DND-41 (cell line): Measurements from ENCODE around the gene RELL1.

ENCODE experiments used
- ATAC-seq: fragments of 200-7000 bp; cut with Tn5 transposase; 3 replicates; pipeline ENCODE4 v1.9.1; 2021; ENCODE audit warnings: low read depth; ENCODE audit not compliant: insufficient read depth
- DNase-seq: peaks from one replicate; pipeline ENCODE4 v3.0.0-alpha.2; 2020
- H2AFZ ChIP-seq: 2 replicates; pipeline ENCODE4 v1.6.0; 2012; ENCODE audit warnings: low read depth, low read length
- H3K27ac ChIP-seq: 2 replicates; pipeline ENCODE4 v1.5.1; 2012; ENCODE audit warnings: low read length, inconsistent platforms
- H3K27me3 ChIP-seq: fragments of 200-600 bp; sonication (generic); 2 replicates; pipeline ENCODE4 v1.6.0; 2012; ENCODE audit warnings: low read length, mild to moderate bottlenecking, inconsistent platforms; ENCODE audit not compliant: insufficient read depth, poor library complexity
- H3K36me3 ChIP-seq: 2 replicates; pipeline ENCODE4 v1.5.1; 2012; ENCODE audit warnings: low read length, inconsistent platforms; ENCODE audit not compliant: insufficient read depth
- H3K4me1 ChIP-seq: 2 replicates; pipeline ENCODE4 v1.5.1; 2012; ENCODE audit warnings: mild to moderate bottlenecking, low read length; ENCODE audit not compliant: insufficient read depth
- H3K4me2 ChIP-seq: 2 replicates; pipeline ENCODE4 v1.6.0; 2012; ENCODE audit warnings: mild to moderate bottlenecking, moderate library complexity, low read length, inconsistent platforms; ENCODE audit not compliant: insufficient read depth
- H3K4me3 ChIP-seq, 2 experiments: fragments of 200-600 bp in 1 of 2; shearing (Covaris generic) in 1 of 2; 2 replicates each; pipeline ENCODE4 v1.5.1; 2012 to 2016; ENCODE audit warnings: inconsistent platforms in 2 of 2, low read length in 2 of 2, mild to moderate bottlenecking in 2 of 2, low read depth in 1 of 2, moderate library complexity in 1 of 2
- H3K79me2 ChIP-seq: 2 replicates; pipeline ENCODE4 v1.6.0; 2012; ENCODE audit warnings: low read length, inconsistent platforms; ENCODE audit not compliant: insufficient read depth
- H3K9ac ChIP-seq: 2 replicates; pipeline ENCODE4 v1.6.0; 2012; ENCODE audit warnings: low read depth, mild to moderate bottlenecking, inconsistent platforms, low read length, moderate library complexity
- H3K9me3 ChIP-seq: 2 replicates; pipeline ENCODE4 v1.5.1; 2012; ENCODE audit warnings: low read length, moderate library complexity, mild to moderate bottlenecking, inconsistent platforms; ENCODE audit not compliant: insufficient read depth, severe bottlenecking
- H4K20me1 ChIP-seq: 2 replicates; pipeline ENCODE4 v1.6.0; 2012; ENCODE audit warnings: low read length; ENCODE audit not compliant: insufficient read depth
- EZH2 ChIP-seq: IDR thresholded peaks from 3 replicates; pipeline ENCODE4 v1.6.1; 2012; ENCODE audit warnings: borderline replicate concordance, low read depth, mild to moderate bottlenecking, moderate library complexity, low read length, inconsistent platforms; ENCODE audit not compliant: severe bottlenecking
- TF ChIP-seq, protein P1 (sequence below): IDR thresholded peaks from 2 replicates; pipeline ENCODE4 v1.5.1; 2012; ENCODE audit warnings: borderline replicate concordance, low read length, moderate library complexity, mild to moderate bottlenecking; ENCODE audit not compliant: poor library complexity, severe bottlenecking; ENCODE audit errors: extremely low read depth

The RELL1 gene

DNA sequence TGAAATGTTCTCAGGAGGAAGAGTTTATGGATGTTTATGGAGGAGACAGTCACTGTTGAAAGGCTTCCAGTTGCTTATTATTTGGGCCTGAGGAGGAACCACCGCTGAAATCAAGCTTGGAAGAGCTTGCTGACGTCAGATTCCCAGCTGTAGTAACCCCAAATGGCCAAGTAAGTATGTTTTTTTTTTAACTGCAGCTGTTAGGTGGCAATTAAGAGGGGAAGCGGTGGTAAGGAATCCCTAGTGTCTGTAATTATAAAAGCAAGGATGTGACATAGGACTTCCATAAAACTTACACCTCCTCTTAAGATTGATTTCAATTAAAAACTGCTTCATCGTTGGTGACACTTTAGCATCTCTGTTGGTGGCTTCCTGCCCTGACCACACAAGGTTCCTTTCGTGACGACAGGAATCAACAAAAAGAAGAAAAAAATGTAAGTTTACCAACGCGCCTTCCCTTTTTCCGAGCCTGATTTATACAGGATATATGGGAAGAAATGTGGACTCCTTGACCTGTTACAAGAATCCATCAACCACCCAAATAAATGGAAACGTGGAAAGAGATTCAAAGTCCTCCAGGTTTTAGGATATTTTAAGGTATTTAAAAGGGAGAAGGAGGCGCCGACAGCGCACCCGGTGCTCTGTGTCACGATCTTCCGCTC is 884 bp downstream of the RELL1 start:
- Histone ChIP-seq H3K4me2 (peak overlapping the region; percentile 68), H3K36me3 (0 out of 2 replicates have a peak, but pooled peaks cover 2% of the 10 kb centered on the region), H4K20me1 (peaks cover 11% of the 10 kb centered on the region; the same call in 1 of the 2 replicates), H3K27me3 (no peaks in the 10 kb centered on the region), H3K9me3 (no peaks in the 10 kb centered on the region), H3K27ac (peak overlapping the region; percentile 80), H3K79me2 (peaks cover 43% of the 10 kb centered on the region), H3K4me3 (peak overlapping the region; percentile 68 to 82), H3K9ac (peak overlapping the region; percentile 91), H2AFZ (peak overlapping the region; percentile 71), H3K4me1 (peaks cover 24% of the 10 kb centered on the region)
- DNase-seq (peak; percentile 43), ATAC-seq (no peak)
- TF ChIP-seq EZH2 = no peak
- TF ChIP-seq, protein P1, sequence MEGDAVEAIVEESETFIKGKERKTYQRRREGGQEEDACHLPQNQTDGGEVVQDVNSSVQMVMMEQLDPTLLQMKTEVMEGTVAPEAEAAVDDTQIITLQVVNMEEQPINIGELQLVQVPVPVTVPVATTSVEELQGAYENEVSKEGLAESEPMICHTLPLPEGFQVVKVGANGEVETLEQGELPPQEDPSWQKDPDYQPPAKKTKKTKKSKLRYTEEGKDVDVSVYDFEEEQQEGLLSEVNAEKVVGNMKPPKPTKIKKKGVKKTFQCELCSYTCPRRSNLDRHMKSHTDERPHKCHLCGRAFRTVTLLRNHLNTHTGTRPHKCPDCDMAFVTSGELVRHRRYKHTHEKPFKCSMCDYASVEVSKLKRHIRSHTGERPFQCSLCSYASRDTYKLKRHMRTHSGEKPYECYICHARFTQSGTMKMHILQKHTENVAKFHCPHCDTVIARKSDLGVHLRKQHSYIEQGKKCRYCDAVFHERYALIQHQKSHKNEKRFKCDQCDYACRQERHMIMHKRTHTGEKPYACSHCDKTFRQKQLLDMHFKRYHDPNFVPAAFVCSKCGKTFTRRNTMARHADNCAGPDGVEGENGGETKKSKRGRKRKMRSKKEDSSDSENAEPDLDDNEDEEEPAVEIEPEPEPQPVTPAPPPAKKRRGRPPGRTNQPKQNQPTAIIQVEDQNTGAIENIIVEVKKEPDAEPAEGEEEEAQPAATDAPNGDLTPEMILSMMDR = no peak

DNA sequence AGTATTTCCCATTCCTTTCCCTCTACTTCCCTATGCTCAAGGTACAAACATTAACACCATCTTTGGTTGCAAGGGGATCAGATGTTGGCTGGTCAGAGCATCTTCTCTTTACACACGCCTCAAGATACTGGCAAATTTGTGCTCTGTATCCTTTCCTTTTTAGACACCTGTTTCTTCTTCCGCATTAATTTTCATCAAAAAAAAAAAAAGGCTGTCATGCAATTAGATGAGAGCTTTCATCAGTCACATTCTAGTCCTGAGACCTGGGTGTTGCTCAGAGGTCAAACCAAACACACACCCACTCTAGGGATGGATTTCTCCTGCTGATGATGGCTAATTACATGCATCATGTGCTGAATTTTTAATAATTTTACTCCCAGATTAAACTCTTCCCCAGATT is 2.0 kb downstream of the RELL1 start:
- H2AFZ ChIP-seq = no peak overlapping the region
- H3K27ac ChIP-seq = no peak overlapping the region
- TF ChIP-seq, protein P1 = no peak
- TF ChIP-seq EZH2 = no peak
- DNase-seq (no peak), ATAC-seq (no peak)
- no peaks in the 10 kb centered on the region for H3K9me3 ChIP-seq
- peak overlapping the region; percentile 68; the same call in 1 of the 2 replicates for H3K4me2 ChIP-seq
- 0 out of 2 replicates have a peak, but pooled peaks cover 4% of the 10 kb centered on the region for H3K36me3 ChIP-seq
- peaks cover 11% of the 10 kb centered on the region; the same call in 1 of the 2 replicates for H4K20me1 ChIP-seq
- no peak overlapping the region for H3K9ac ChIP-seq
- peaks cover 50% of the 10 kb centered on the region for H3K79me2 ChIP-seq
- H3K27me3 ChIP-seq = no peaks in the 10 kb centered on the region
- H3K4me3 ChIP-seq = no peak overlapping the region
- H3K4me1 ChIP-seq = peaks cover 24% of the 10 kb centered on the region

DNA sequence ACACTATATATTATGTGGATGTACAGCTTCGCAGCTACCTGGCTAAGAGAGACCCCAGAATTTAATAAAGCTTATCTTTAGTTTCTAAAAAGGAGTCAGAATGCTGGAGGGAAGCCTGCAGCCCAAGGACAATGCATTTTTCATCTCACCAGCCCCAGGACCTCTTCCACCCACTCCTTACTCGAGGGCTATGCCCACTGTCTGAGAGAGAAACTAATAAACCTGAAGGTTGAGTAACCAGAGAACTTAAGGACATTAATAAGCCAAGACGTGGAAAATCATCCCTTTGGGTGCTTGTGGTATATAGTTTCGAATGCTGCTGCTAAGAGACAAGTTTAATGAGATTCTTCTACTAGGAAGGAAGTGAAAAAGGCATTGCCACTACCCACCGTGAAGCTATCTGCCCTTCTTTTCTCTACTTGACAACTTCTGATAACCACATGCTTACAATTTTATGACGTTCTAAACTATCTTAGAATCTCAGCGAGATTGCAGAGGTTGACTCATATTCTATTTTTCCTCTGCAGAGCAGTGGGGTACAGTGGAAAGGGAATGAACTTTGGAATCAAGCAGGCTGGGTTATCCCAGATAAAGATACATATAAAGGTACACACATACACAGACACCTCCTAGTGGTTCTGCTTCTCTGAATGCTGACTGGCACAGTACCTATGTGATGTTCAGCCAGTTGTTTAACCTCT is 3.3 kb downstream of the RELL1 start:
- Histone ChIP-seq H4K20me1 (peaks cover 11% of the 10 kb centered on the region; the same call in 1 of the 2 replicates), H3K27ac (no peak overlapping the region), H3K4me2 (no peak overlapping the region; the same call in 1 of the 2 replicates), H3K9ac (no peak overlapping the region), H3K27me3 (no peaks in the 10 kb centered on the region), H3K4me1 (peaks cover 24% of the 10 kb centered on the region), H3K4me3 (no peak overlapping the region), H2AFZ (no peak overlapping the region), H3K9me3 (no peaks in the 10 kb centered on the region), H3K79me2 (peaks cover 63% of the 10 kb centered on the region), H3K36me3 (0 out of 2 replicates have a peak, but pooled peaks cover 4% of the 10 kb centered on the region)
- TF ChIP-seq, protein P1 = no peak
- DNase-seq (no peak), ATAC-seq (no peak)
